ENCODE data around the gene SRD5A3. TPM values are rescaled to one million over a fixed set of nuclear protein-coding genes. Genes with fewer than 3 reads are reported as not detected.
"Not testable (repeated sequence)": the region's sequence is repeated elsewhere in the genome, so short reads cannot be mapped to it uniquely, and the experiment has no call there.

Gene SRD5A3
- total and polyA plus RNA-seq, 2 experiments from 2014 or later, result 5.9 to 24.1 TPM

DNA sequence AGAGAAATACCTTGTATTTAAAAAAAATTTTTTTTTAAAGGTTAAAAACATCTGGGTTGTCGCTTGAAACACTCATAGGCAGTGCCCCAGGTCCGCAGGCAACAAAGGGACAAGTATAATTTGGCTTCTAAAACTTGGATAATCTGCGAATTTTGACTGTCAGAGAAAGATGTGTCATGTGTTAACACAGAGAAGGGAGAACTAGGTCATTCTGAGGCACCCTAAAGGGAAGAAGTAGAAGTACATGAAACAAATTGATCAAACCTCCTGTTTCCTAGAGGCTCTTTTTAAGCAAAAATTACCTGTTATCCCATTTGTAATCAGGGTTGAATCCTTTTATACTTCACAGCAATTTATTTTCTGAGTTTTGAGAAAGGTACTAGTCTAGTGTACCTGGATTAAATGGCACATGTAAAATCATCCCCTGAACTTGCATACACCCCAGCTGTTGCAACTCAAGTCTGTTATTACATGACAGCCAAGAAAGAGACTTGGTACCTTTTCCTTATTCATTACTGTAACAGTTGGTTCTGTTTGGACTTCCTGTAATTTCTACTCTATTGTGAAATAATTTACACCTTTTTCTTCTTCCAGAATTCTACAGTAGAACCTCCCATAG is 1.7 kb downstream of the SRD5A3 start:
- no peak for DNase-seq (ENCODE audit: low read depth in 1 of 2, low spot score in 1 of 2)
- H3K36me3 ChIP-seq, result no peaks in the 10 kb centered on the region
- H3K27ac ChIP-seq, result no peak overlapping the region
- H3K27me3 ChIP-seq, result no peaks in the 10 kb centered on the region
- H3K9me3 ChIP-seq (ENCODE audit: low read depth), result no peaks in the 10 kb centered on the region
- no peaks in the 10 kb centered on the region for H3K4me1 ChIP-seq (ENCODE audit: low read depth)
- TF ChIP-seq, protein P1, sequence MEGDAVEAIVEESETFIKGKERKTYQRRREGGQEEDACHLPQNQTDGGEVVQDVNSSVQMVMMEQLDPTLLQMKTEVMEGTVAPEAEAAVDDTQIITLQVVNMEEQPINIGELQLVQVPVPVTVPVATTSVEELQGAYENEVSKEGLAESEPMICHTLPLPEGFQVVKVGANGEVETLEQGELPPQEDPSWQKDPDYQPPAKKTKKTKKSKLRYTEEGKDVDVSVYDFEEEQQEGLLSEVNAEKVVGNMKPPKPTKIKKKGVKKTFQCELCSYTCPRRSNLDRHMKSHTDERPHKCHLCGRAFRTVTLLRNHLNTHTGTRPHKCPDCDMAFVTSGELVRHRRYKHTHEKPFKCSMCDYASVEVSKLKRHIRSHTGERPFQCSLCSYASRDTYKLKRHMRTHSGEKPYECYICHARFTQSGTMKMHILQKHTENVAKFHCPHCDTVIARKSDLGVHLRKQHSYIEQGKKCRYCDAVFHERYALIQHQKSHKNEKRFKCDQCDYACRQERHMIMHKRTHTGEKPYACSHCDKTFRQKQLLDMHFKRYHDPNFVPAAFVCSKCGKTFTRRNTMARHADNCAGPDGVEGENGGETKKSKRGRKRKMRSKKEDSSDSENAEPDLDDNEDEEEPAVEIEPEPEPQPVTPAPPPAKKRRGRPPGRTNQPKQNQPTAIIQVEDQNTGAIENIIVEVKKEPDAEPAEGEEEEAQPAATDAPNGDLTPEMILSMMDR (IDR thresholded peaks at IDR 0.05; ENCODE audit: low read depth, low read length), result no peak
- H3K4me3 ChIP-seq, result no peak overlapping the region

DNA sequence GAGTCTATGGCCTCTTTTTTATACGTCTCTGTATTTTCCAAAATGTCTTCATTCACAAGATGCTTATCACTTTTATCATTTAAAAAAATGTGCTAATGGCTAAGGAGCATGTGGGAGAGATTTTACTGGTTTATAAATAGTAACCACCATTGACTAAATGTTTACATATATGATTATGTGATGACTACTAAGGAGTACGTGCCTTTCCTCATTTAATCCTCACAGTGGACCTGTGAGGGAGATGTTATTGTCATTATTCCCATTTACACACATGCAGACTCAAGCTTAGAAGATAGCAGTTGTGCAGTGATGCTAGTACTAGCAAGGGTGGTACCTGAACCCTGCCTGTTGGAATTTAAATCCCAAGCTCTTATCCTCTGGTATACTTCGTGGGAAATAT is 2.4 kb downstream of the SRD5A3 start:
- TF ChIP-seq, protein P1 (IDR thresholded peaks at IDR 0.05; ENCODE audit: low read depth, low read length), result no peak
- no peak for DNase-seq (ENCODE audit: low read depth in 1 of 2, low spot score in 1 of 2)
- Histone ChIP-seq H3K9me3 (ENCODE audit: low read depth) (no peaks in the 10 kb centered on the region), H3K27ac (no peak overlapping the region), H3K4me1 (ENCODE audit: low read depth) (no peaks in the 10 kb centered on the region), H3K27me3 (no peaks in the 10 kb centered on the region), H3K36me3 (no peaks in the 10 kb centered on the region), H3K4me3 (no peak overlapping the region)

DNA sequence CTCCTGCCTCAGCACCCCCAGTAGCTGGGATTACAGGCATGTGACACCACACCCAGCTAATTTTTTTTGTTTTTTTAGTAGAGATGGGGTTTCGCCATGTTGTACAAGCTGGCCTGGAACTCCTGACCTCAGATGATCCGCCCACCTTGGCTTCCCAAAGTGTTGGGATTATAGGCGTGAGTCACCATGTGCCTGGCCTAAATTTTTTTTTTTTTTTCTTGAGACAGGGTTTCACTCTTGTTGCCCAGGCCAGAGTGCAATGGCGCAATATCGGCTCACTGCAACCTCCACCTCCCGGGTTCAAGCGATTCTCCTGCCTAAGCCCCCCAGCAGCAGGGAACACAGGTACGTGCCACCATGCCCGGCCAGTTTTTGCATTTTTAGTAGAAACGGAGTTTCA is 4.8 kb downstream of the SRD5A3 start:
- H3K36me3 ChIP-seq; H3K4me3 ChIP-seq; H3K27me3 ChIP-seq; H3K9me3 ChIP-seq (ENCODE audit: low read depth); H3K4me1 ChIP-seq (ENCODE audit: low read depth); H3K27ac ChIP-seq: not testable (repeated sequence)
- peak in 1 of 2 donors; percentile 27 for DNase-seq (ENCODE audit: low read depth in 1 of 2, low spot score in 1 of 2)

DNA sequence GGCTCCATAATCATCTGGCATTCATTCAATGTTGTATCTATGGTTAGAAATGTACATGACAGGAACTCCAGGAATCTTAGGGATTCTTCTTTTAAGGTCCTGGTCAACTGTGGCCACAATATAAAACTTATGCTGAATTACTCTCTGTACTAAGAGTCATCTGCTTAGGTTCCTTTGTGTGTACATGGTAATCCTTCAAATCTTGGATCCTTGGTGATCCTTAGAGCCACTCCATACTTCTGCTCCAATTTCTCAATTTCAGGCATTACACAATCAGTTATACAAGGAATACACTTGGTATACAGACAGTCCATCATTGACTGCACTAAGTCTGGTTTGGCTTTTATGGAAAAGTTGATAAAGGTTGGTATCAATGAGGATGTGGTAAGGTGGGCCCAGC is 5.8 kb downstream of the SRD5A3 start:
- TF ChIP-seq, protein P1 (IDR thresholded peaks at IDR 0.05; ENCODE audit: low read depth, low read length), result no peak
- peak in 1 of 2 donors; percentile 25 for DNase-seq (ENCODE audit: low read depth in 1 of 2, low spot score in 1 of 2)
- no peak overlapping the region for H3K4me3 ChIP-seq
- no peaks in the 10 kb centered on the region for H3K36me3 ChIP-seq
- no peaks in the 10 kb centered on the region for H3K9me3 ChIP-seq (ENCODE audit: low read depth)
- no peaks in the 10 kb centered on the region for H3K27me3 ChIP-seq
- no peaks in the 10 kb centered on the region for H3K4me1 ChIP-seq (ENCODE audit: low read depth)
- H3K27ac ChIP-seq, result no peak overlapping the region

DNA sequence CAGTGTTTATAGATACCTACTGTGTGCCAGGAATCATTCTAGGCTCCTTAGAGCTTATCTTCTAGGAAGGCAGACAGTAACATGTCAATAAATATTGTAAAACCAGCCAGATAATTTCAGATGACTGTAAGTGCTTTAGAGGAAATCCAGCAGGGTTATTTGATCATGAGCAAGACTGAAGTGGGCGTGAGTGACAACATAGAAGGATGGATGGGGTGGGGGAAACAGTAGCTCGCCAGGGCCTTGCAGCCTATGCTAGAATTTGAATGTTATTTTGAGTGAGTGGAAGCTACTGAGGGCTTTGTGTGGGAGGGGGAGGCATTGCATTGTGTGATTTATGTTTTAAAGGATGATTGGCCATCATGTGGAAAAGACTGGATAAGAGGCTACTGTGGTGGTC is 6.7 kb downstream of the SRD5A3 start:
- Histone ChIP-seq H3K27ac (no peak overlapping the region), H3K27me3 (no peaks in the 10 kb centered on the region), H3K4me3 (no peak overlapping the region), H3K9me3 (ENCODE audit: low read depth) (no peaks in the 10 kb centered on the region), H3K4me1 (ENCODE audit: low read depth) (no peaks in the 10 kb centered on the region), H3K36me3 (no peaks in the 10 kb centered on the region)
- TF ChIP-seq, protein P1 (IDR thresholded peaks at IDR 0.05; ENCODE audit: low read depth, low read length), result no peak
- DNase-seq (ENCODE audit: low read depth in 1 of 2, low spot score in 1 of 2), result no peak

DNA sequence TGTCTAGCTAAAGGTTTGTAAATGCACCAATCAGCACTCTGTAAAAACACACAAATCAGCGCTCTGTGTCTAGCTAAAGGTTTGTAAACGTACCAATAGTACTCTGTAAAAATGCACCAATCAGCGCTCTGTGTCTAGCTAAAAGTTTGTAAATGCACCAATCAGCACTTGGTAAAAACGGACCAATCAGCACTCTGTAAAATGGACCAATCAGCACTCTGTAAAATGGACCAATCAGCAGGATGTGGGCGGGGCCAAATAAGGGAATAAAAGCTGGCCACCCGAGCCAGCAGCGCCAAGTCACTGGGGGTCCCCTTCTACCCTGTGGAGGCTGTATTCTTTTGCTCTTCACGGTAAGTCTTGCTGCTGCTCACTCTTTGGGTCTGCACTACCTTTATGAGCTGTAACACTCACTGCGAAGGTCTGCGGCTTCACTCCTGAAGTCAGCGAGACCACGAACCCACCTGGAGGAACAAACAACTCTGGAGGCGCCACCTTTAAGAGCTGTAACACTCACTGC is 7.2 kb downstream of the SRD5A3 start:
- H3K4me3 ChIP-seq; DNase-seq (ENCODE audit: low read depth in 1 of 2, low spot score in 1 of 2); H3K27ac ChIP-seq; H3K27me3 ChIP-seq; H3K4me1 ChIP-seq (ENCODE audit: low read depth); H3K9me3 ChIP-seq (ENCODE audit: low read depth); H3K36me3 ChIP-seq: not testable (repeated sequence)

Measured in cardiac muscle cell (in vitro differentiated cells and primary cell).